K562 (cell line): ENCODE results near the gene NPFFR1. TPM values are rescaled to one million over a fixed set of nuclear protein-coding genes. Genes with fewer than 3 reads are reported as not detected.

Source experiments
- CCNT2 ChIP-seq: IDR thresholded peaks from 2 replicates; pipeline ENCODE4 v1.6.1; 2011; ENCODE audit warnings: borderline replicate concordance, low read depth, mild to moderate bottlenecking, moderate library complexity, mixed read lengths, low read length; ENCODE audit not compliant: insufficient read length; ENCODE audit errors: extremely low read depth
- CTBP1 ChIP-seq: fragments of 450-650 bp; IDR thresholded peaks from 2 replicates; pipeline ENCODE4 v1.6.1; 2016; ENCODE audit warnings: borderline replicate concordance
- CTCFL ChIP-seq: IDR thresholded peaks from 2 replicates; pipeline ENCODE4 v1.6.1; 2011; ENCODE audit warnings: borderline replicate concordance, low read depth, mild to moderate bottlenecking, moderate library complexity, low read length; ENCODE audit not compliant: insufficient read depth, poor library complexity, severe bottlenecking
- DPF2 ChIP-seq: fragments of 450-650 bp; IDR thresholded peaks from 2 replicates; pipeline ENCODE4 v1.6.1; 2016
- HES1 ChIP-seq: fragments of 450-650 bp; IDR thresholded peaks from 2 replicates; pipeline ENCODE4 v1.6.1; 2016; ENCODE audit warnings: low read depth, mild to moderate bottlenecking, moderate library complexity
- KDM1A ChIP-seq, 2 experiments: fragments of 450-650 bp; IDR thresholded peaks; 2 replicates each; pipeline ENCODE4 v1.6.1; 2016; ENCODE audit warnings: mild to moderate bottlenecking in 2 of 2
- MYBL2 ChIP-seq, 2 experiments: fragments of 450-650 bp in 1 of 2; sonication (generic) in 1 of 2; formaldehyde crosslinking in 1 of 2; IDR thresholded peaks; 2 replicates each; pipeline versions ENCODE4 v1.6.1 to v1.8.1; 2017 to 2022; ENCODE audit warnings: borderline replicate concordance in 1 of 2, inconsistent platforms in 1 of 2, low read depth in 1 of 2, mild to moderate bottlenecking in 1 of 2, missing genetic modification reagents in 1 of 2, moderate library complexity in 1 of 2
- NFE2 ChIP-seq: IDR thresholded peaks from 2 replicates; pipeline ENCODE4 v1.6.1; 2014; ENCODE audit warnings: antibody characterized with exemption, low read depth
- NRF1 ChIP-seq, 2 experiments: fragments of 450-650 bp; IDR thresholded peaks in 1 of 2; conservative IDR thresholded peaks in 1 of 2; 2 replicates each; pipeline ENCODE4 v1.6.1; 2014; ENCODE audit warnings: mild to moderate bottlenecking in 2 of 2
- RCOR1 ChIP-seq, 2 experiments: IDR thresholded peaks; 2 replicates each; pipeline ENCODE4 v1.6.1; 2012; ENCODE audit warnings: low read depth in 2 of 2, low read length in 2 of 2, borderline replicate concordance in 1 of 2, improper control_type of control experiment in 1 of 2
- SAP30 ChIP-seq: fragments of 200-600 bp; sonication (generic); IDR thresholded peaks from 2 replicates; pipeline ENCODE4 v1.6.1; 2012; ENCODE audit warnings: borderline replicate concordance, low read depth, mild to moderate bottlenecking, moderate library complexity, low read length, control low read depth, inconsistent platforms; ENCODE audit not compliant: insufficient read depth, poor library complexity, severe bottlenecking
- SP2 ChIP-seq: IDR thresholded peaks from 2 replicates; pipeline ENCODE4 v1.6.1; 2011; ENCODE audit warnings: mild to moderate bottlenecking, low read depth, low read length, moderate library complexity; ENCODE audit not compliant: poor library complexity, severe bottlenecking; ENCODE audit errors: extremely low read depth
- SPI1 ChIP-seq: IDR thresholded peaks from 2 replicates; pipeline ENCODE4 v1.6.1; 2011; ENCODE audit warnings: low read depth, low read length, control low read depth, borderline replicate concordance
- TGIF2 ChIP-seq: sonication (generic); formaldehyde crosslinking; IDR thresholded peaks from 2 replicates; pipeline ENCODE4 v1.8.1; 2022; ENCODE audit warnings: mild to moderate bottlenecking, missing genetic modification reagents, moderate library complexity
- ZMIZ1 ChIP-seq, 2 experiments: fragments of 150-350 bp in 1 of 2; IDR thresholded peaks; 2 replicates each; pipeline ENCODE4 v1.6.1; 2012 to 2016; ENCODE audit warnings: low read depth in 2 of 2, low read length in 2 of 2, mild to moderate bottlenecking in 1 of 2, moderate library complexity in 1 of 2
- ZNF395 ChIP-seq: fragments of 200-800 bp; sonication (Bioruptor generic); IDR thresholded peaks from 2 replicates; pipeline ENCODE4 v1.6.1; 2017; ENCODE audit warnings: missing genetic modification characterization, missing compliant biosample characterization
- polyA plus RNA-seq, 8 experiments: library from polyadenylated mRNA; depleted of rRNA in 4 of 8; stranded (reverse) in 5 of 8; unstranded in 3 of 8; fragments of >200 nt; fragmentation: Nextera tagmentation in 2 of 8; fragmentation: Illumina TruSeq in 1 of 8; extraction: Ambion mirVana in 2 of 8; extraction: Trizol in 1 of 8; gene quantifications; 2 replicates each; pipeline versions ENCODE4 v1.2.1 to v1.2.3, GENCODE V29; 2011 to 2014; ENCODE audit warnings: inconsistent platforms in 1 of 8, missing spikeins in 1 of 8
- total RNA-seq, 7 experiments: library from RNA; depleted of rRNA in 6 of 7; stranded (reverse); fragments of >200 nt in 6 of 7; fragmentation: Illumina TruSeq in 2 of 7; extraction: Trizol in 2 of 7; gene quantifications; 2 replicates each; pipeline versions ENCODE4 v1.2.1 to v1.2.3, GENCODE V29; 2011 to 2021; ENCODE audit warnings: low replicate concordance in 1 of 7

Gene NPFFR1
- total and polyA plus RNA-seq, 9 of the 15 experiments (the other 6 are each of a cell fraction or from before 2014, with no cell fraction given) = under 0.01 TPM; not detected in 8

GRCh38 chr10:70321897-70322890 lies 38.4 kb upstream of the NPFFR1 start (continued):
- TF ChIP-seq ZNF395 (CRISPR knock-in tag) (peak; percentile 55; the same call in 1 of the 2 replicates), HES1 (peak; percentile 68), TGIF2 (CRISPR knock-in tag) (no peak), DPF2 (peak; percentile 54; the same call in 1 of the 2 replicates), SP2 (no peak), NRF1 (conservative IDR thresholded peaks at IDR 0.05 in 1 of 2, IDR thresholded peaks at IDR 0.05 in 1 of 2) (no peak), CTCFL (no peak), ZMIZ1 (IDR thresholded peaks at IDR 0.05; ENCODE audit: low read depth in 2 of 2, low read length in 2 of 2) (0 out of 4 replicates have a peak, but pooled peaks of 1 of the 2 experiments have one; percentile 41), RCOR1 (IDR thresholded peaks at IDR 0.05; ENCODE audit: borderline replicate concordance in 1 of 2, low read depth in 2 of 2, low read length in 2 of 2) (peak; percentile 66 to 98; a peak in 2 of 4 replicates), NFE2 (peak; percentile 39; the same call in 1 of the 2 replicates), KDM1A (IDR thresholded peaks at IDR 0.05) (peak; percentile 93 to 95), MYBL2 (IDR thresholded peaks at IDR 0.05; ENCODE audit: low read depth) (no peak), MYBL2 (CRISPR knock-in tag; IDR thresholded peaks at IDR 0.05; ENCODE audit: borderline replicate concordance) (no peak), SAP30 (no peak), CCNT2 (no peak), CTBP1 (peak; percentile 58; the same call in 1 of the 2 replicates), SPI1 (no peak)
